Activated T-cell treated with anti-CD3 and anti-CD28 coated beads, Interleukin-2, amount 50 U/mL, for 24 hours (primary cell): Measurements from ENCODE around the gene S100A6.

ENCODE experiments used
- DNase-seq: peaks from one replicate; pipeline ENCODE4 v3.0.0-alpha.2; 2020
- H3K27ac Mint-ChIP-seq: 2 replicates; pipeline ENCODE4 v1.8.0; 2020; ENCODE audit warnings: mild to moderate bottlenecking, mixed read lengths
- H3K27me3 Mint-ChIP-seq: 2 replicates; pipeline ENCODE4 v1.8.0; 2020; ENCODE audit warnings: mixed read lengths
- H3K36me3 Mint-ChIP-seq: 2 replicates; pipeline ENCODE4 v1.8.0; 2020; ENCODE audit warnings: low read depth, mixed read lengths
- H3K4me1 Mint-ChIP-seq: 2 replicates; pipeline ENCODE4 v1.8.0; 2020; ENCODE audit warnings: low read depth, mixed read lengths
- H3K4me3 Mint-ChIP-seq: 2 replicates; pipeline ENCODE4 v1.8.0; 2020; ENCODE audit warnings: mild to moderate bottlenecking, moderate library complexity, mixed read lengths
- H3K9me3 Mint-ChIP-seq: 2 replicates; pipeline ENCODE4 v1.8.0; 2020; ENCODE audit warnings: mixed read lengths

Gene S100A6

GRCh38 chr1:153544453-153545066 is 8.8 kb upstream of the S100A6 start:
- DNase-seq: no peak
- Mint-ChIP-seq H3K4me3 (peak overlapping the region; percentile 81), H3K36me3 (peaks cover 25% of the 10 kb centered on the region), H3K27me3 (no peaks in the 10 kb centered on the region), H3K4me1 (peaks cover 81% of the 10 kb centered on the region), H3K27ac (peak overlapping the region; percentile 97), H3K9me3 (no peaks in the 10 kb centered on the region)

- Mint-ChIP-seq H3K27ac (peak overlapping the region; percentile 97), H3K4me3 (peak overlapping the region; percentile 81), H3K4me1 (peaks cover 83% of the 10 kb centered on the region), H3K27me3 (no peaks in the 10 kb centered on the region), H3K36me3 (peaks cover 25% of the 10 kb centered on the region), H3K9me3 (no peaks in the 10 kb centered on the region)
- DNase-seq: no peak
These were observed 7.9 kb upstream of the S100A6 start for GRCh38 chr1:153543736-153544135.

- no peaks in the 10 kb centered on the region for H3K9me3 Mint-ChIP-seq
- H3K27ac Mint-ChIP-seq: peak overlapping the region; percentile 97
- H3K27me3 Mint-ChIP-seq: no peaks in the 10 kb centered on the region
- H3K4me1 Mint-ChIP-seq: peaks cover 82% of the 10 kb centered on the region
- H3K4me3 Mint-ChIP-seq: peak overlapping the region; percentile 81
- no peak for DNase-seq
- peaks cover 25% of the 10 kb centered on the region for H3K36me3 Mint-ChIP-seq
These were observed 7.3 kb upstream of the S100A6 start for GRCh38 chr1:153542956-153543711.

GRCh38 chr1:153541641-153542590 is 6.1 kb upstream of the S100A6 start:
- Mint-ChIP-seq H3K4me3 (no peak overlapping the region), H3K9me3 (no peaks in the 10 kb centered on the region), H3K27ac (peak overlapping the region; percentile 97)

GRCh38 chr1:153540394-153541361 is 4.9 kb upstream of the S100A6 start, which contains the start of gene S100A5:
Gene S100A5, minus strand, starts transcription at chr1:153540934. Its CDS starts 743 bp downstream, at chr1:153540191.
- peak within 1 kb of the TSS; percentile 97 for H3K27ac Mint-ChIP-seq
- peaks cover 29% of the 10 kb centered on the region for H3K36me3 Mint-ChIP-seq
- no peaks in the 10 kb centered on the region for H3K9me3 Mint-ChIP-seq
- H3K4me3 Mint-ChIP-seq: peak within 1 kb of the TSS; percentile 44
- H3K27me3 Mint-ChIP-seq: no peaks in the 10 kb centered on the region
- H3K4me1 Mint-ChIP-seq: peaks cover 87% of the 10 kb centered on the region
- peak; percentile 65 for DNase-seq

More at GRCh38 chr1:153541641-153542590, 6.1 kb upstream of the S100A6 start:
- peaks cover 25% of the 10 kb centered on the region for H3K36me3 Mint-ChIP-seq
- DNase-seq: no peak
- H3K4me1 Mint-ChIP-seq: peaks cover 88% of the 10 kb centered on the region
- H3K27me3 Mint-ChIP-seq: no peaks in the 10 kb centered on the region

- no peak for DNase-seq
- Mint-ChIP-seq H3K4me3 (no peak overlapping the region), H3K4me1 (peaks cover 84% of the 10 kb centered on the region), H3K36me3 (peaks cover 35% of the 10 kb centered on the region), H3K9me3 (no peaks in the 10 kb centered on the region), H3K27ac (peak overlapping the region; percentile 97), H3K27me3 (no peaks in the 10 kb centered on the region)
These were observed 3.8 kb upstream of the S100A6 start for GRCh38 chr1:153539395-153540093.

GRCh38 chr1:153538315-153538821 is 2.6 kb upstream of the S100A6 start:
- no peak for DNase-seq
- Mint-ChIP-seq H3K36me3 (peaks cover 34% of the 10 kb centered on the region), H3K27ac (peak overlapping the region; percentile 76), H3K4me3 (no peak overlapping the region), H3K4me1 (peaks cover 84% of the 10 kb centered on the region), H3K9me3 (no peaks in the 10 kb centered on the region), H3K27me3 (no peaks in the 10 kb centered on the region)

GRCh38 chr1:153537376-153537730 is 1.6 kb upstream of the S100A6 start:
- Mint-ChIP-seq H3K27ac (peak overlapping the region; percentile 76), H3K9me3 (no peaks in the 10 kb centered on the region), H3K4me3 (no peak overlapping the region), H3K27me3 (no peaks in the 10 kb centered on the region), H3K4me1 (peaks cover 84% of the 10 kb centered on the region), H3K36me3 (peaks cover 27% of the 10 kb centered on the region)
- no peak for DNase-seq

- Mint-ChIP-seq H3K27ac (peak overlapping the region; percentile 98), H3K9me3 (no peaks in the 10 kb centered on the region), H3K27me3 (no peaks in the 10 kb centered on the region), H3K36me3 (peaks cover 27% of the 10 kb centered on the region), H3K4me1 (peaks cover 84% of the 10 kb centered on the region), H3K4me3 (peak overlapping the region; percentile 93)
- no peak for DNase-seq
These were observed 1.0 kb upstream of the S100A6 start for GRCh38 chr1:153536671-153537375.

GRCh38 chr1:153536012-153536670 is 350 bp upstream of the S100A6 start:
- Mint-ChIP-seq H3K27ac (peak overlapping the region; percentile 98), H3K9me3 (no peaks in the 10 kb centered on the region), H3K4me3 (peak overlapping the region; percentile 93), H3K36me3 (peaks cover 27% of the 10 kb centered on the region), H3K4me1 (peaks cover 84% of the 10 kb centered on the region), H3K27me3 (no peaks in the 10 kb centered on the region)
- DNase-seq: peak; percentile 87

- peaks cover 25% of the 10 kb centered on the region for H3K36me3 Mint-ChIP-seq
- peaks cover 79% of the 10 kb centered on the region for H3K4me1 Mint-ChIP-seq
- no peak for DNase-seq
- no peaks in the 10 kb centered on the region for H3K27me3 Mint-ChIP-seq
- peak overlapping the region; percentile 92 for H3K27ac Mint-ChIP-seq
- H3K9me3 Mint-ChIP-seq: no peaks in the 10 kb centered on the region
- H3K4me3 Mint-ChIP-seq: peak overlapping the region; percentile 93
These were observed 908 bp downstream of the S100A6 start for GRCh38 chr1:153534925-153535241.

- Mint-ChIP-seq H3K4me3 (peak overlapping the region; percentile 93), H3K9me3 (no peaks in the 10 kb centered on the region), H3K27me3 (no peaks in the 10 kb centered on the region), H3K4me1 (peaks cover 74% of the 10 kb centered on the region), H3K36me3 (peaks cover 25% of the 10 kb centered on the region), H3K27ac (peak overlapping the region; percentile 92)
- no peak for DNase-seq
These were observed 1.4 kb downstream of the S100A6 start for GRCh38 chr1:153534226-153534924.
